Activated CD8-positive, alpha-beta memory T cell treated with anti-CD3 and anti-CD28 coated beads, Interleukin-2, amount 50 U/mL, for 48 hours (primary cell): ENCODE measurements around the gene POLE4.

ENCODE experiments used
- DNase-seq: peaks from one replicate; pipeline ENCODE4 v3.0.0-alpha.2; 2020

Gene POLE4

GRCh38 chr2:74958274-74959105, at the start of gene POLE4:
TSS of gene POLE4 (plus strand) at chr2:74958643. CDS start at chr2:74958680, 37 bp downstream.
- peak; percentile 96 for DNase-seq

GRCh38 chr2:74908748-74909444, 49.5 kb upstream of the POLE4 start:
- DNase-seq, result no peak

GRCh38 chr2:74910245-74910644, 48.2 kb upstream of the POLE4 start:
- DNase-seq, result no peak

GRCh38 chr2:74911061-74911460, 47.4 kb upstream of the POLE4 start:
- no peak for DNase-seq

- DNase-seq, result no peak
These were observed 42.7 kb upstream of the POLE4 start for GRCh38 chr2:74915743-74916142.

- DNase-seq, result no peak
These were observed 42.0 kb upstream of the POLE4 start for GRCh38 chr2:74916394-74916793.

- no peak for DNase-seq
These were observed 40.5 kb upstream of the POLE4 start for GRCh38 chr2:74917702-74918619.

- DNase-seq, result peak; percentile 91
These were observed 38.6 kb upstream of the POLE4 start for GRCh38 chr2:74919827-74920226.

- DNase-seq, result no peak
These were observed 37.2 kb upstream of the POLE4 start for GRCh38 chr2:74921236-74921736.

- DNase-seq, result no peak
These were observed 35.7 kb upstream of the POLE4 start for GRCh38 chr2:74922592-74923227.

- no peak for DNase-seq
These were observed 33.8 kb upstream of the POLE4 start for GRCh38 chr2:74924463-74925265.

- DNase-seq, result no peak
These were observed 33.1 kb upstream of the POLE4 start for GRCh38 chr2:74925361-74925786.

- DNase-seq, result no peak
These were observed 30.8 kb upstream of the POLE4 start for GRCh38 chr2:74927621-74928020.

- no peak for DNase-seq
These were observed 27.5 kb upstream of the POLE4 start for GRCh38 chr2:74930811-74931486.

GRCh38 chr2:74931940-74932339, 26.5 kb upstream of the POLE4 start:
- no peak for DNase-seq

GRCh38 chr2:74935975-74936391, 22.5 kb upstream of the POLE4 start:
- no peak for DNase-seq

- no peak for DNase-seq
These were observed 21.1 kb upstream of the POLE4 start for GRCh38 chr2:74937221-74937880.

- no peak for DNase-seq
These were observed 20.2 kb upstream of the POLE4 start for GRCh38 chr2:74938264-74938663.

GRCh38 chr2:74939919-74940812, 18.3 kb upstream of the POLE4 start:
- DNase-seq, result no peak
